ENCODE measurements around the gene C1QB. TPM values are rescaled to one million over a fixed set of nuclear protein-coding genes. Genes with fewer than 3 reads are reported as not detected.
"Not testable (repeated sequence)": the region's sequence is repeated elsewhere in the genome, so short reads cannot be mapped to it uniquely, and the experiment has no call there.

C1QB gene
- total RNA-seq, 2 donors from 2014 or later = not detected

DNA sequence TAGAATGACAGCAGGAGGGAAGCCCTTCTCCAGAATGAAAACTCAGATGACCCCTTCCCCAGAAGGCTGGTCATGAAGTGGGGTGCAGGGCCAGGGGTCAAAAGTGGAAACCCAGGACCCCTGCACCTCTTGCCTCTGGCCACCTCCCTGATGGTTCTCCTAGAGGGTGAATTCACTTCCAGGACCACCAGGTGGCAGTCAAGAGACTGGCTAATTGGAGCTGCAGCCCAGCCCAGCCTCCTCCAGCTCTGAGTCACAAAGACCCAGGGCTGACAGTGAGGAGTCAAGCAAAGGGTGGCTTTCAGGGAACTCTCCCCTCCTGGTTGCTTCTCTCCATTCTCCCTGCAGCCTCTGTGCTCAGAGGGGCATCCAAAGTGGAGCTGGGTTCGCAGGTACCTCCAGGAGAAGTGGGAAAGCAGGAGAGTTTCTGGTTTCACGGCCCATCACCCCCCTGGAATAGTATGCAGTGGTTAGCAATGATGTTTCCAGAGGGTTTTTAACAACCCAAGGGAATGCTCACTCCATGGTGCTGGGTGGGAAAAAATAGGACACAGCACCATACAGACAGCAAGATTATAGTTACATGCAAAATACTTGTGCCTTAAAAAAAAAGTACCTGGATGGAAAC is 51.5 kb downstream of the C1QB start:
- no peaks in the 10 kb centered on the region for H3K27me3 ChIP-seq (ENCODE audit: control insufficient read depth, insufficient read depth, low read length, poor library complexity, severe bottlenecking)
- Mint-ChIP-seq H3K9me3 (no peaks in the 10 kb centered on the region), H3K4me3 (no peak overlapping the region), H3K4me1 (peaks cover 18% of the 10 kb centered on the region), H3K27ac (no peak overlapping the region), H3K36me3 (ENCODE audit: low read depth) (no peaks in the 10 kb centered on the region), H3K27me3 (ENCODE audit: insufficient read depth) (peaks cover 7% of the 10 kb centered on the region)
- WGBS, 2 experiments (ENCODE audit: insufficient coverage in 1 of 2, insufficient read length in 1 of 2) = 47 to 100% methylated on average over 1 to 2 of the region's 2 CpGs
- DNase-seq = peak; percentile 94
- TF ChIP-seq, protein P1, sequence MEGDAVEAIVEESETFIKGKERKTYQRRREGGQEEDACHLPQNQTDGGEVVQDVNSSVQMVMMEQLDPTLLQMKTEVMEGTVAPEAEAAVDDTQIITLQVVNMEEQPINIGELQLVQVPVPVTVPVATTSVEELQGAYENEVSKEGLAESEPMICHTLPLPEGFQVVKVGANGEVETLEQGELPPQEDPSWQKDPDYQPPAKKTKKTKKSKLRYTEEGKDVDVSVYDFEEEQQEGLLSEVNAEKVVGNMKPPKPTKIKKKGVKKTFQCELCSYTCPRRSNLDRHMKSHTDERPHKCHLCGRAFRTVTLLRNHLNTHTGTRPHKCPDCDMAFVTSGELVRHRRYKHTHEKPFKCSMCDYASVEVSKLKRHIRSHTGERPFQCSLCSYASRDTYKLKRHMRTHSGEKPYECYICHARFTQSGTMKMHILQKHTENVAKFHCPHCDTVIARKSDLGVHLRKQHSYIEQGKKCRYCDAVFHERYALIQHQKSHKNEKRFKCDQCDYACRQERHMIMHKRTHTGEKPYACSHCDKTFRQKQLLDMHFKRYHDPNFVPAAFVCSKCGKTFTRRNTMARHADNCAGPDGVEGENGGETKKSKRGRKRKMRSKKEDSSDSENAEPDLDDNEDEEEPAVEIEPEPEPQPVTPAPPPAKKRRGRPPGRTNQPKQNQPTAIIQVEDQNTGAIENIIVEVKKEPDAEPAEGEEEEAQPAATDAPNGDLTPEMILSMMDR (conservative IDR thresholded peaks at IDR 0.05) = peak; percentile 90
- H3K9me3 ChIP-seq (ENCODE audit: control insufficient read depth, low read length) = no peaks in the 10 kb centered on the region
- H3K4me1 ChIP-seq (ENCODE audit: control insufficient read depth, insufficient read depth, low read length) = no peaks in the 10 kb centered on the region
- H3K27ac ChIP-seq (ENCODE audit: low read depth, low read length) = no peak overlapping the region
- no peaks in the 10 kb centered on the region for H3K36me3 ChIP-seq (ENCODE audit: control insufficient read depth, insufficient read depth, low read length)
- H3K4me3 ChIP-seq (ENCODE audit: low read length) = no peak overlapping the region
- H3K9ac ChIP-seq (ENCODE audit: extremely low read depth, low read length, poor library complexity, severe bottlenecking) = no peak overlapping the region

DNA sequence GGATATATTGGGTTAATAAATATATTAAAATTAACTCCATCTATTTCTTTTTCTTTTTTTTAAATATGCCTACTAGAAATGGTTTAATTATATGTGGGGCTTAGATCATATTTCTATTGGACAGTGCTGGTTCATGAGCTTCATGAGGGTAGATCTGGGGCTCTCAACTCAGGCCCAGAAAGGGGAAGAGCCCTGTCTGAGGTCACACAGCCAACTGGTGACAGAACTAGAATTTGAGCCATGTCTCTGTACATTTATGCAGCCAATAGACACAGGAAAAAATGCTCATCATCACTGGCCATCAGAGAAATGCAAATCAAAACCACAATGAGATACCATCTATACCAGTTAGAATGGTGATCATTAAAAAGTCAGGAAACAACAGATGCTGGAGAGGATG is 52.5 kb downstream of the C1QB start:
- H3K36me3 ChIP-seq (ENCODE audit: control insufficient read depth, insufficient read depth, low read length) = no peaks in the 10 kb centered on the region
- H3K9ac ChIP-seq (ENCODE audit: extremely low read depth, low read length, poor library complexity, severe bottlenecking) = no peak overlapping the region
- DNase-seq = no peak
- TF ChIP-seq, protein P1 (conservative IDR thresholded peaks at IDR 0.05) = no peak
- Mint-ChIP-seq H3K36me3 (ENCODE audit: low read depth) (no peaks in the 10 kb centered on the region), H3K27ac (no peak overlapping the region), H3K4me3 (no peak overlapping the region), H3K27me3 (ENCODE audit: insufficient read depth) (peaks cover 10% of the 10 kb centered on the region), H3K4me1 (peaks cover 21% of the 10 kb centered on the region), H3K9me3 (no peaks in the 10 kb centered on the region)
- H3K4me3 ChIP-seq (ENCODE audit: low read length) = no peak overlapping the region
- H3K27me3 ChIP-seq (ENCODE audit: control insufficient read depth, insufficient read depth, low read length, poor library complexity, severe bottlenecking) = no peaks in the 10 kb centered on the region
- H3K27ac ChIP-seq (ENCODE audit: low read depth, low read length) = no peak overlapping the region
- no peaks in the 10 kb centered on the region for H3K9me3 ChIP-seq (ENCODE audit: control insufficient read depth, low read length)
- no peaks in the 10 kb centered on the region for H3K4me1 ChIP-seq (ENCODE audit: control insufficient read depth, insufficient read depth, low read length)

DNA sequence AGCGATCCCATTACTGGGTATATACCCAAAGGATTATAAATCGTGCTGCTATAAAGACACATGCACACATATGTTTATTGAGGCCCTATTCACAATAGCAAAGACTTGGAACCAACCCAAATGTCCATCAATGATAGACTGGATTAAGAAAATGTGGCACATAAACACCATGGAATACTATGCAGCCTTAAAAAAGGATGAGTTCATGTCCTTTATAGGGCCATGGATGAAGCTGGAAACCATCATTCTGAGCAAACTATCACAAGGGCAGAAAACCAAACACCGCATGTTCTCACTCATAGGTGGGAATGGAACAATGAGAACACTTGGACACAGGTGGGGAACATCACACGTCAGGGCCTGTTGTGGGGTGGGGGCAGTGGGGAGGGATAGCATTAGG is 53.1 kb downstream of the C1QB start:
- H3K9ac ChIP-seq (ENCODE audit: extremely low read depth, low read length, poor library complexity, severe bottlenecking); H3K27me3 Mint-ChIP-seq (ENCODE audit: insufficient read depth); H3K4me3 ChIP-seq (ENCODE audit: low read length); H3K9me3 Mint-ChIP-seq; H3K36me3 Mint-ChIP-seq (ENCODE audit: low read depth); H3K27ac ChIP-seq (ENCODE audit: low read depth, low read length); H3K36me3 ChIP-seq (ENCODE audit: control insufficient read depth, insufficient read depth, low read length); H3K27me3 ChIP-seq (ENCODE audit: control insufficient read depth, insufficient read depth, low read length, poor library complexity, severe bottlenecking); DNase-seq; H3K4me3 Mint-ChIP-seq; H3K4me1 ChIP-seq (ENCODE audit: control insufficient read depth, insufficient read depth, low read length); H3K9me3 ChIP-seq (ENCODE audit: control insufficient read depth, low read length); H3K27ac Mint-ChIP-seq: not testable (repeated sequence)
- peaks cover 21% of the 10 kb centered on the region for H3K4me1 Mint-ChIP-seq
- WGBS, 2 experiments (ENCODE audit: insufficient coverage in 1 of 2, insufficient read length in 1 of 2) = 95 to 100% methylated on average over 1 to 4 of the region's 4 CpGs

DNA sequence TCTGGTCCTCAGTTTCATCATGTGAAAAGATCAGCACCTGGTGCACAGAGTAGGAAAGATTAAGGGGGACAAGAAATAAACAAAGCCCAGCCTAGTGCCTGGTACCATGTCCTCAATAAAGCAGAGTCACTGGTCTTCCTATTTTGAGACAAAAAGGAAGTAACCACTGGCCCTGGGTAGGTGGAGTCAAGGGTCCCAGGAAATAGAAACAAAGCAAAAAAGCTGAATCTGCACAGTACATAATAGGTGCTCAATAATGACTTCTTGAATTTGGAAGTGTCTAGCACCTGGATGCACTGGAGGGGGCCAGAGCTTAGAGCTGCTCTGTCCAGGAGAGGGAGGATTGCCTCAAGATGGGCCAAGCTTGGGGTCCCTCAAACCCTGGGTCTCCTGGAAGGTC is 55.7 kb downstream of the C1QB start:
- Histone ChIP-seq H3K9ac (ENCODE audit: extremely low read depth, low read length, poor library complexity, severe bottlenecking) (no peak overlapping the region), H3K4me3 (ENCODE audit: low read length) (no peak overlapping the region), H3K27ac (ENCODE audit: low read depth, low read length) (no peak overlapping the region), H3K4me1 (ENCODE audit: control insufficient read depth, insufficient read depth, low read length) (no peaks in the 10 kb centered on the region), H3K9me3 (ENCODE audit: control insufficient read depth, low read length) (no peaks in the 10 kb centered on the region), H3K36me3 (ENCODE audit: control insufficient read depth, insufficient read depth, low read length) (no peaks in the 10 kb centered on the region), H3K27me3 (ENCODE audit: control insufficient read depth, insufficient read depth, low read length, poor library complexity, severe bottlenecking) (peaks cover 20% of the 10 kb centered on the region)
- TF ChIP-seq, protein P1 (conservative IDR thresholded peaks at IDR 0.05) = no peak
- Mint-ChIP-seq H3K9me3 (no peaks in the 10 kb centered on the region), H3K36me3 (ENCODE audit: low read depth) (no peaks in the 10 kb centered on the region), H3K4me3 (no peak overlapping the region), H3K27ac (no peak overlapping the region), H3K27me3 (ENCODE audit: insufficient read depth) (peaks cover 30% of the 10 kb centered on the region), H3K4me1 (peaks cover 26% of the 10 kb centered on the region)
- DNase-seq = no peak
